Measurements from ENCODE around the gene KIF3B.
"Not testable (repeated sequence)": the region's sequence is repeated elsewhere in the genome, so short reads cannot be mapped to it uniquely, and the experiment has no call there.

KIF3B gene

DNA sequence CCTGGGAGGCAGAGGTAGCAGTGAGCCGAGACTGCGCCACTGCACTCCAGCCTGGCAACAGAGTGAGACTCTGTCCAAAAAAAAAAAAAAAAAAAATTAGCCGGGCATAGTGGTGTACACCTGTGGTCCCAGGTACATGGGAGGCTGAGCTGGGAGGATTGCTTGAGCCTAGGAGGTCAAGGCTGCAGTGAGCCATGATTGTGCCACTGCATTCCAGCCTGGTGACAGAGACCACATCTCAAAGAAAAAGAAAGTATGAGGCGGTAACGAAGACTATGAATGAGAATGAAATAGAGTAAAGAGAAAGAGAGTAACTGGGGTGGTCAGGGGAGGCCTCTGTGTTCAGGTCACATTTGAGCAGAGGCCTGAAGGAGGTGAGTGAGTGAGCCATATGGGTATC is 31.2 kb upstream of the KIF3B start:
- not testable (repeated sequence) for DNase-seq (ENCODE audit: extremely low read depth in 1 of 2, low read depth in 1 of 2)

- DNase-seq (ENCODE audit: extremely low read depth in 1 of 2, low read depth in 1 of 2): no peak
Measured at GRCh38 chr20:32248043-32248442, 29.4 kb upstream of the KIF3B start.

DNA sequence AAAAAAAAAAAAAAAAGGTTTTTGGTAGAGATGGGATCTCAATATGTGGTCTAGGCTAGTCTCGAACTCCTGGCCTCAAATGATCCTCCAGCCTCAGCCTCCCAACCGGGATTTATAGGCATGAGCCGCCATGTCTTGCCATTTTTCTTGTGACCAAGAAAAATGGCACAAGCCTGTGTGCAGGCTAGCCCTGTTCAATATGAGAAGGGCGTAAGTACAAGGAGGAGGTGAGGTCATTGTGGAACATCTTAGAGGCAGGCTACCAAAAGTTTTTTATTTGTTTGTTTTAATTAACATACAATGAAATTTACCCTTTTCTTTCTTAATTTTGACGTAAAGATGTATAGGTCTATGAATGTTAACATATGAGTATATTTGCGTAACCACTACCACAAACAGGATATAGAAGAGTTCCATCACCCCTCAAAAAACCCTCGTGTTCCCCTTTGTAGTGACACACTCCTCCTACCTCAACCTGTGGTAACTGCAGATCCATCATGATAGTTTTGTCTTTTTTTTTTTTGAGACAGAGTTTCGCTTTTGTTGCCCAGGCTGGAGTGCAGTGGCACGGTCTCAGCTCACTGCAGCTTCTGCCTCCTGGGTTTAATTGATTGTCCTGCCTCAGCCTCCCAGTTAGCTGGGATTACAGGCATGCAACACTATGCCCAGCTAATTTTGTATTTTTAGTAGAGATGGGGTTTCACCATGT is 28.3 kb upstream of the KIF3B start:
- no peak for DNase-seq (ENCODE audit: extremely low read depth in 1 of 2, low read depth in 1 of 2)

- DNase-seq (ENCODE audit: extremely low read depth in 1 of 2, low read depth in 1 of 2): no peak
Measured at GRCh38 chr20:32251470-32251869, 26.0 kb upstream of the KIF3B start.

DNA sequence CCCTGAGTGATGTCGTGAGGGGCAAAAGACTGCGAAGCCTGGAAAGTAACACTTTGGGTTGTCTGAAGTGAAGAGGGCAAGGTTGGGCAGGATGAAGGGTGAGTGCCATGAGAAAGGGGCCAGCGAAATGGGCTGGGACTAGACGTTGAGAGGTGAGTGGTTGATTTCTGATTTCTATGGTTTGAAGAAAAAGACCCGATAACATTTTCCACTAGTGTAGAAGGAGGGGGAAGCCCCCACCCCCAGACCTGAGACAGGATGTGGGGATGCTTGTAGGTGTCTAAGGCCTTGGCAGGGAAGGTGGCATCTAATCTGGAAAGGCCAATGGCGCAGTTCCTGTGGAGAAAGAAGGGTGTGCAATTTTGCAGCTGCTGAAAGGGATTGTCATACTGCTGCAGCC is 25.3 kb upstream of the KIF3B start:
- peak; percentile 74 to 87 for DNase-seq (ENCODE audit: extremely low read depth in 1 of 2, low read depth in 1 of 2)

DNA sequence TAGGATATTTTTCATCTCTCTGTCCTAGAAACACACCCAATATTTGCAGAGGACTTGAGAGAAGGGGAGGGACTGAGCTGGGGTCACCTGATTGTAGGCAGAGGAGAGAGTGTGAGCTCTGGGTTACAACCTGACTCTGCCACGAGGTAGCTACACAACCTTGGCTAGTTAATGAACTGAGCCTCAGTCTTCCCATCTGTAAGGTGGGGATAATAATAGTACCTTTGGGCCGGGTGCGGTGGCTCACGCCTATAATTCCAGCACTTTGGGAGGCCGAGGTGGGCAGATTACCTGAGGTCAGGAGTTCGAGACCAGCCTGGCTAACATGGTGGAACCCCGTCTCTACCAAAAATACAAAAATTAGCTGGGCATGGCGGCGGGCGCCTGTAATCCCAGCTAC is 16.5 kb upstream of the KIF3B start:
- not testable (repeated sequence) for DNase-seq (ENCODE audit: extremely low read depth in 1 of 2, low read depth in 1 of 2)

DNA sequence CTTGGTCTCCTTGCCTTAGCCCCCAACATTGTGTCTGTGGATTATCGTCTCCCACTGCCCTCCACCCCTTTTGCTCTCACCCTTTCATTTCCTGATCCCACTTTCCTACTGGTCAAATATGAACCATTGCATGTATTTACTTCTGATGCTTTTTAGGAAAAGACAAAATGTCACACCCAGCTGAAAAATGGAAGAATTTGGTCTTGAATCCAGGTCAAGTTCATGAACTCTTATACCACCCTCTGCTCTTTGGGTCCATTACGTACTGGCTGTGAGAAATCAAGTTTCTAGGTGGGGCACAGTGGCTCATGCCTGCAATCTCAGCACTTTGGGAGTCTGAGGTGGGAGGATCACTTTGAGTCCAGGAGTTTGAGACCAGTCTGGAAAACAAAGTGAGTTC is 15.8 kb upstream of the KIF3B start:
- no peak for DNase-seq (ENCODE audit: extremely low read depth in 1 of 2, low read depth in 1 of 2)

DNA sequence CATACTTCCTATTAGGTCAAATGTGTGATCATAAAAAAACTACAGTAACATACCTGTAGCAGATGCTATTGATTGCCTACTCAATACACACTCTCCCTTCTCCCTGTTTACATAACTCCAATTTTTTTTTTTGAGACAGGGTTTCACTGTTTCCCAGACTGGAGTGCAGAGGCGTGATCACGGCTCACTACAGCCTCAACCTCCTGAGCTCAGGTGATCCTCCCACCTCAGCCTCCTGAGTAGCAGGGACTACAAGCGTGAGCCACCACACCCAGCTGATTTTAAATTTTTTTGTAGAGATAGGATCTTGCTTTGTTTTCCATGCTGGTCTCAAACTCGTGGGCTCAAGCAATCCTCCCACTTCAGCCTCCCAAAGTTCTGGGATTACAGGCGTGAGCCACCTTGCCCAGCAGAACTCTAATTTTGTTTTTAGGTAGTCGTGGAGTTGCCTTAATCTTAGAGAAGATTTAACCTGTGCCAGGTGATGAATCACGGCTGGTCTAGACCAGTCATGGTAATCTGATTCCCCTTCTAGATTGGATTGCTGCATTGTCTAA is 14.0 kb upstream of the KIF3B start:
- no peak for DNase-seq (ENCODE audit: extremely low read depth in 1 of 2, low read depth in 1 of 2)

DNA sequence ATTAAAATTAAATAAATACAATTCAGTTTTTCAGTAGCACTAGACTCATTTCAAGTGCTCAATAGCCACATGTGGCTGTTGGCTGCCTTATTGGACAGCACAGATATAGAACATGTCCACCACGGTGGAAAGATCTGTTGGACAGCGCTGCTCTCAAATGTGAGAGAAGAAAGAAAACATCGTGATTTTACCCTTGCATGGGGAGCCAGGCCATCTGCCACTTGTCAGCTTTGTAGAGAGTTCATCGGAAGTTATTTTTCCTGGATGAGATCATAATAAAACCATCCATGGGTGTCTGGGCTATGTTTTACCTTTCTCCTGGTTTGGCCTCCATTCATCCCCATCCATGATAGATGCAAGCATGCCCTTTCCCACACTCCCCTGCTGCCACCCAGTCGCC is 5.8 kb upstream of the KIF3B start:
- no peak for DNase-seq (ENCODE audit: extremely low read depth in 1 of 2, low read depth in 1 of 2)

DNA sequence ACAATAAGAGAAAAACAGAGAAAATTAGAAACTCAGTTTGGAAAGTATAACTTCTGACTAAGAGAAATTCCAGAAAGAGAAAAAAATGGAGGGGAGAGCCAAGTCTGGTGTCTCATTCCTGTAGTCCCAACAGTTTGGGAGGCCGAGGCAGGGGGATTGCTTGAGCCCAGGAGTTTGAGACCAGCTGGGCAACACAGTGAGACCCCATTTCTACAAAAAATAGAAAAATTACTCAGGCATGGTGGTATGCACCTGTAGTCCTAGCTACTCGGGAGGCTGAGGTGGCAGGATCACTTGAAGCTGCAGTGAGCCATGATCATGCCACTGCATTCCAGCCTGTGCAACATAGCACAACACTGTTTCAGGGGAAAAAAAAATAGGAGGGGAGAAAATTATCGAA is 3.1 kb upstream of the KIF3B start:
- DNase-seq (ENCODE audit: extremely low read depth in 1 of 2, low read depth in 1 of 2): no peak

DNA sequence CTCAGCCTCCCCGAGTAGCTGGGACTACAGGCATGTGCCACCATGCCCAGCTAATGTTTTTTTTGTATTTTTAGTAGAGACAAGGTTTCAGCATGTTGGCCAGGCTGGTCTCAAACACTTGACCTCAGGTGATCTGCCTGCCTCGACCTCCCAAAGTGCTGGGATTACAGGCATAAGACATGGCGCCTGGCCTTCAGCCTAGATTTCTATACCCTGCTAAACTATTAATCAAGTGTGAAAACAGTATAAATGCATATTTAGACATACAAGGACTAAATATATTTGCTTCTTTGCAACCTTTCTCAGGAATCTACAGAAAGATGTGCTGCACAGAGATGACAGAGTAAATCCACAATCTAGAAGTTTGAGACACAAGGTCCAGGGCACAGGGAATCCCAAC is 2.3 kb upstream of the KIF3B start:
- DNase-seq (ENCODE audit: extremely low read depth in 1 of 2, low read depth in 1 of 2): not testable (repeated sequence)

DNA sequence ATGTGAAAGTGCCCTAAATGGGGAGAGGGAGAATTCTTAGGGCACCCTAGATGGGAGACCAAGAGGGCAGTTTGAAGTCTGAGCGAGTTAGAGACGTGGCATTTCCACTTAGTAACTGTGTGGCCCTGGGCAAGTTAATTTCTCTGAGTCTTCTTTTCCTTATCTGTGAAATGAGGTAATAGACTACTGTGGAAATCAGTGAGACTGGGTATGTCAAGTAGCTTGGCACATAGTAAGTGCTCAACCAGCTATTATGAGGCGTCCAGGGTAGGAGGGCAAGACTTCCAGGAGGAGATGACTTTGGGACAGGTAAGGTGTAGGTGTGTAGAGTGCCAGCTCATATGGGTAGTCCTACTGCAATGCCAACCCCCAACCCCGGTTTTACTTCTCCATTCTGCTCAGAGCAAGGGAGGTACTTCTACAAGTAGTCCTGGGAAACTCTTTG is 770 bp downstream of the KIF3B start:
- no peak for DNase-seq (ENCODE audit: extremely low read depth in 1 of 2, low read depth in 1 of 2)

DNA sequence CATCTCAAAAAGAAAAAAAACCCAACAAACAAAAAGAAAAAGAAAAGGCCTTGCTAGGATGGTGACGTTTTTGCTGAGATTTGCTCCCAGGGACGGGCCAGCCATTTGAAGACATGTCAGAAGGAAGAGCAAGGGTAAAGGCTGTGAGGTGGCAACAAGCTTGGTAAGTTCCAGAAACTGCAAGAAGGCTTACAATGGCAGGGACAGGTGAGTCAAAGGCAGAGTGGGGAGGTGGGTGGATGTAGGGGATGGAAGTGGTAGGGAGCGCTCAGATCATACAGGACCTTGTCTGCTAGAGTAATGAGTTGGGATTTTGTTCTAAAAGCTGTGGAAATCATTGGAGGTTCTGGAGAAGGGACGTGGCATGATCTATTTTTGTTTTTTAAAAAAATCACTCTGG is 4.3 kb downstream of the KIF3B start:
- no peak for DNase-seq (ENCODE audit: extremely low read depth in 1 of 2, low read depth in 1 of 2)

GRCh38 chr20:32282461-32282860 is 5.0 kb downstream of the KIF3B start:
- no peak for DNase-seq (ENCODE audit: extremely low read depth in 1 of 2, low read depth in 1 of 2)

DNA sequence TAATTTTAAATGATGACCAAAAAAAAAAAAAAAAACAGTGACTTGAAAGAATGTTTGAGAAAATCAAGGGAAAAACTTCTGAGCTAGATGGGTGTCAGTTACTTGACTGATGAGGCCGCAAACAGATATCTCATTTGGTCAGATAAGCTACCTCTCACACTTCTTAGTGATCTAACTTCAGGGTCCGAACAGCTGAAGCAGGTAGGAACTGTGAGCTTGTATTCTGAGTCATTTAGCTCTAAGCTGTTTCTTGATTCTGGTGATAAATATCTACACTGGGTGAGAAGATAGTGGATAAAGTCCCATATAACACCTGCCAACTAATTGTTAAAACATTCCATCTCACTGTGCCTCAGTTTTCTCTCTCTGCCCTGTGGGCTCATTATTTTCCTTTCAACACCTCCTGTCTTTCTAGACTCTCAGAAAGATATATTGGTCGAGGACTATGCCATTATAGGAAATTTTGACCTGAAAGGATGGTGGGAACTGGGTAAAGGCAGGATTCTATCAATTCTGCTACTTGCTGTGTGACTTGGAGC is 7.7 kb downstream of the KIF3B start:
- no peak for DNase-seq (ENCODE audit: extremely low read depth in 1 of 2, low read depth in 1 of 2)

DNA sequence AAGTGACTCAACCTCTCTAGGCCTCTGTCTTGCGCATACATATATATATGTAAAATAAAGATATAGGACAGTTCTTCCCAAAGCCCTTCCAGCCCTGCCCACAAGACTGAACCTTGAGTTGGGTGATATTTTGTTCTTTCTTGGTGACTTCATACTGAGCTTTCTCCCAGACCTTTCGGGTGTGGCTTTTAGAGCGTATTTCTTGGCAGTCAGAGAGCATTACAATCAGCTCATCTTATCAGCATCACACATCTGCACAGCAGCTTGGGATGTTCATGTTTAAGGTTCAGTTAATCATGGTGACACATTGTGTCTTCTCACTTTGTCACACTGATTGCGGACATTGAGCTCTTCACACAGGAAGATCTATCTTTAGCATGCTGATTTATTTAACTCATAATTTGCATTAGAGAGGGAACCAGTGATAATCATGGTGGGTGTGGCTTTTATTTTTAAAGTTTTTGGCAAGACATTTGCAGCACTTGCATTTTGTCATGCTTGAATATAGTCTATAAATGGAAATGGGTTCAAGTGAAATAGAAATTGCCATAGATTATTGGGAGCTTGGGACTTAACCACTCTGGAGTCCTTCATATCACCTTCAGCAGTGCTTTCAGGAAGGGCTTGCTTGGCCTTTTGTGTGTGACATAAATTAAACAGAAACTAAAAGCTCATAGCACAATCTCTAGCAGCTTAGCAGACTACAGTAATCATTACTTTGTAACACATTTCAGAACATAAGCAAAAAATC is 8.3 kb downstream of the KIF3B start:
- DNase-seq (ENCODE audit: extremely low read depth in 1 of 2, low read depth in 1 of 2): peak; percentile 19 to 57

- no peak for DNase-seq (ENCODE audit: extremely low read depth in 1 of 2, low read depth in 1 of 2)
Measured at GRCh38 chr20:32287231-32287638, 9.8 kb downstream of the KIF3B start.

- no peak for DNase-seq (ENCODE audit: extremely low read depth in 1 of 2, low read depth in 1 of 2)
Measured at GRCh38 chr20:32288225-32288849, 10.9 kb downstream of the KIF3B start.

GRCh38 chr20:32289299-32289660 is 11.8 kb downstream of the KIF3B start:
- not testable (repeated sequence) for DNase-seq (ENCODE audit: extremely low read depth in 1 of 2, low read depth in 1 of 2)

GRCh38 chr20:32289661-32290431 is 12.4 kb downstream of the KIF3B start:
- no peak for DNase-seq (ENCODE audit: extremely low read depth in 1 of 2, low read depth in 1 of 2)

GRCh38 chr20:32291166-32291565 is 13.7 kb downstream of the KIF3B start:
- DNase-seq (ENCODE audit: extremely low read depth in 1 of 2, low read depth in 1 of 2): no peak

All from stimulated activated CD8-positive, alpha-beta memory T cell treated with anti-CD3 and anti-CD28 coated beads, Interleukin-7, amount 100 ng/mL, for 48 hours (primary cell).